ENCODE results near the gene DOCK8.

GRCh38 chr9:405341-405740 lies 190.7 kb downstream of the DOCK8 start:
- TF ChIP-seq CTCF (IDR thresholded peaks at IDR 0.05) (no peak), POLR2A (IDR thresholded peaks at IDR 0.05) (no peak)
